CD4-positive, alpha-beta T cell treated with Interleukin-15 for 4 hours (primary cell): ENCODE data around the gene NAV2.

Experiments used
- DNase-seq: peaks from one replicate; pipeline ENCODE4 v3.0.0-alpha.2; 2020; ENCODE audit warnings: low spot score

NAV2 gene

DNA sequence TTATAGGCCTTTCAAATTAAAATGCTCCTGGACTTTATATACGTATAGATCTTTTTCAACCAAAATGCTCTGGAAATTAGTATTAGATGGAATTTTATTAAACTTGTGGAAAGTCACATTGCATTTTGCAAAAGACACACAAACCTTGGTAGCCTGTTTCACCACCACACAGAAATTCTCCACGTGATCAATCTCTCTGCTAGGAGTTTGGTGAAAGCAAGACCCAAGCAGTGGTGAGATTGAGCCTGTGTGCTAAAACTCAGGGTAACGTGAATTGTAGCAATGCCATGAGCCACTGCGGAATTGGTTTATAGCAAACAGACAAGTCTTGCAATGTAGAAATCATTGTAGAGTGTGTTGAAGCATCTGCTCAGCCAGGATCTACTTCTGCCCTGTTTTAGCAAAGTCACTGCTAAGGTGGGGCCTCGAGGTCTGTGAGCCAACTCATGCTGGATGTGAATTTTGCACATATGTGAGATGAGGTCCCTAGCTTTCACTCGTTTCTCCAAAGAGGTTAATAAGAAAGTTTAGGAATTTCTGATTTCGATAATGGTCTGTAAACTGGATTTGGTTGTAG, 262.9 kb downstream of the NAV2 start:
- DNase-seq, result no peak

DNA sequence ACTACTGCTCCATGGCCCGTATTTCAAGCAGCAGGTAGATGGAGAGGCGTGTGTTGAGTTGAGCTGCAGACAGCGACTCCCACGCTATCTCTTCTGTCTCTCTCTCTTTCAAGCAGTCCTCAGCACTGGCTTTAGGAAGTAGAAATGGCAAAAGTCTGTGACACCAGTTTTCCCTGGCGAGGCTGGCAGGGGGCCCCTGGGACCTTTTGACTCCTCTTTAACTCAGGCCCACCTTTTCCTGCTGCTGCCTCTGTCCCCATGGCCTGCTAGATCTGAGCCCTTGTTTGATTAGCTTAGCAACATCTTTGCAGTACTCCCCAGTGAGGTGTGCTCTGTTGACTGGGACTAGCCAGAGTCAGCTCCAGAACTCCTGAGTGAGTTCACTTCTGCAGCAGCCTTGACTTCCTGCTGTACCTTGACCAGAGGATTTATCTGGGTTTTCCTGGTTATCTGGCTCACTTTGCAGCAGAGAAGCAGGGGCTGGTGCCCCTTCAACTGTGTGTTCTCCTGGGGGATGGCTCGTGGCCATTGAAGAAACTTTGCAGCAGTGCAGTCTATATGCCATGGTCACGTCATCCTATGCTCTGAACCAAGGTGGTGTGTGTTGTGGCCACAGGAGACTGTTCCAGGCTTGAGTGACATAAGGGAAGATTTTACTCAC, 263.8 kb downstream of the NAV2 start:
- no peak for DNase-seq

DNA sequence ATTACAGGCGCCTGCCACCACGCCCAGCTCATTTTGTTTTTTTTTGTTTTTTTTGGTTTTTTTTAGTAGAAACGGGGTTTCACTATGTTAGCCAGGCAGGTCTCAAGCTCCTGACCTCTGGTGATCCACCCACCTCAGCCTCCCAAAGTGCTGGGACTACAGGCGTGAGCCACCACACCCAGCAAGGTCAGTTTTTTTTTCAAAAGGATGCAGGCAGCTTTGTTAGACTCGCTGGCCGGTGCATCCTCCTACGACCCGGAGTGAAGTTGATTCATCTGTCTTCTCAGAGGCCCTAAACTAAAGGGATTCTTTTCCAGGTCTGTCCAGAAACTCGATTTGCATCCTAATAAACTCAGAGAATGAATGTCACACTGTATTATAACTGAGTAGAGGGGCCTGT, 265.3 kb downstream of the NAV2 start:
- no peak for DNase-seq

DNA sequence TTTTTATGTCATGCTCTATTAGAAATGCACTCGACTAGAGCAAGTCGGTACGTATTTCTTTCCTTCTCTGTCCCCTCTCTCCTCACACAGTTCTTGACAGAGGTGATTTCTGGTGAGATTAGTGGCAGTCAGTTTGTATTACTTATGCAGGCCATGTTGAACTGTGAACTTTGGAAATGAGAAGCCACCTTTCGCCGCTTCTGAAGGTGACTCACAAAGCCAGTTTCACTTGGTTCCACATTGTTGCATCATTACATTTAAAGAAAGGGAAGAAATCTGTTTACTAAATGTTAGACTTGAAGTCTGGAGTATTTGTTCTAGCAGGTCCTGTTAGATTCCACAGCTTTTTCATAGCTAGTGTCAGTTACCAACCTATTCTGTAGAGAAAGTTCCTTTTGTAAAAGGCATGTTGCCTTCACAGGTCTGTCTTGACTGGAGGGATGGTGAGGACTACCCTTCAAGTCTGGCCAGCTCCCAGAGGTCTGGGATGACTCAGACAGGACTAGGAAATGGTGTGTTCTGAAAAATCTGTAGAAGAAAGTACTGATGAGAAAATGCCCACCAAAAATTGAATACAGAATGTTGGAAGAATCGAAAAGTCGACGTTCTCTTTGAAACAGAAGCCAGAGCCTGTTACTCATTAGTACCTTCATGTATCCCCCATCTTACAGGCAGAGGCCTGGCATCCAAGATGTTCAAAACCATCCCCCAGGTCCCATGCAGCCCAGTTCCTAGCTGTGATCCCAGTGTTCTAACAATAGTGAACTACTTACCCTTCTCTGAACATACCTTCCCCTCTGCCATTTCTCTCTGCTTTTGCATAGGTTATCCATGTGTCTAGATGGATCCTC, 266.3 kb downstream of the NAV2 start:
- DNase-seq, result no peak

DNA sequence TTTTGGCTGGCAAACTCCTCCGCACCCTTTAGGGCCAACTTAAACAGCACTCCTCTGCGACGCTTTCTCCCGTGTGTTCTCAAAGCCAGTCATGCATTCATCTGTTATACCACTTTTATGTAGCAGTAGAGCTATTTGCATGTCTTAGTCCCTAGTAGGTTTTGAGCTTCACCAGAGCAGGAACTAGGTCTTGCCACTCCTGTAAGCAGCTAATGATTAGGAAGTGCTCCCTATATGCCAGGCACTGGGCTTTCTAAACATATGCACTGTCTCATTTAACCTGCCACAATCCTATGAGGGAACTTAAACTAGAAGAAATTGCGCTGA, 266.8 kb downstream of the NAV2 start:
- DNase-seq, result no peak

DNA sequence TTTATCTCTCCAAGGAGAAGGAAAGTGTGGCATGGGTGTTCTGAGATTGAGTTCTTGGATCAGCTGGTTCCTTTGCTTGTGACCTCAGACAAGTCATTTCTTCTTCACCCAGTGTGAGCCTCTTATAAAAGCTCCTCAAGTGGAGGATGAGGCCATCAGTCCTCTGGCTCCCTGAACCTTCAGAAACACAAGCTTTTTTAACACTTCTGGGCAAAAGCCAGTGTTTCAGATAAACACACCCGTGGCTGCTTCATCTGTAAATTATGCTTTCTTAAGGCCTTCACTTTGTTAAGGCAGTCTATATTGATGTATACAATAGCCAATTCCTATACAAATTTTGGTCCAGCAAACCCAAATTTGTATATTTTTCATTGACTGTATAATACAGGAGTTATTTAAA, 267.8 kb downstream of the NAV2 start:
- no peak for DNase-seq

DNA sequence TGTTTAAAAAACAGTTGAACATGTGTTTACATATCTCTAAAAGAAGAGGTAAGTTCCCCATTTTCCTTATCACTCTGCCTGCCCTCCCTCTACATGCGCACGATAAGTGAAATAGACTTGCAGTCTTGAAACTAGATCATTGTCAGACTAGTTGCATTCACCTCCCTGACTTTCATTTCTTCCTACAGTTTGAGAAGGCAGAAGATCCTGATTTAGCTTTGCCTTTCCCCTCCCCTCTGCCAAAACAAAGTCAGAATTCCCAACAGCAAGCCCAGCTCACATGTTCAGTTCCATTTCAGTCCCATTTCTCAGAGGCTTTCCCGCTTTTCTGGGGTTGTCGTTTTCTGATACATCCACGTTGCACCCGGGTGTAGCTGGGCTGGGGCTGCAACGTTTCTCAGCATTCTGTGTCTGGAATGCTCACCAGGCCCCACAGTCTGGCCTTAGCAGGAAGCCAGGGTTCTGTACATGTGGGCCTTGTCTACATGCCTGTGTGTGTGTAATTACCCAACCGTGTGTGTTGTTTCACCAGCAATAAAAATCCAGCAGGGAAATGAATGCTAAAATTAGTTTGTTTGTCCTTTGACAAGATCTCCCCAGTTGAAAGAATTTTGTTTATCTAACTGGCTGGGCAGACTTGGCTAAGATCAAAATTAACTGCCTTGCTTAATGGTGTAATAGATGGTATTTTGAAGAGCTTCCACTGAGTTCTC, 268.5 kb downstream of the NAV2 start:
- no peak for DNase-seq

DNA sequence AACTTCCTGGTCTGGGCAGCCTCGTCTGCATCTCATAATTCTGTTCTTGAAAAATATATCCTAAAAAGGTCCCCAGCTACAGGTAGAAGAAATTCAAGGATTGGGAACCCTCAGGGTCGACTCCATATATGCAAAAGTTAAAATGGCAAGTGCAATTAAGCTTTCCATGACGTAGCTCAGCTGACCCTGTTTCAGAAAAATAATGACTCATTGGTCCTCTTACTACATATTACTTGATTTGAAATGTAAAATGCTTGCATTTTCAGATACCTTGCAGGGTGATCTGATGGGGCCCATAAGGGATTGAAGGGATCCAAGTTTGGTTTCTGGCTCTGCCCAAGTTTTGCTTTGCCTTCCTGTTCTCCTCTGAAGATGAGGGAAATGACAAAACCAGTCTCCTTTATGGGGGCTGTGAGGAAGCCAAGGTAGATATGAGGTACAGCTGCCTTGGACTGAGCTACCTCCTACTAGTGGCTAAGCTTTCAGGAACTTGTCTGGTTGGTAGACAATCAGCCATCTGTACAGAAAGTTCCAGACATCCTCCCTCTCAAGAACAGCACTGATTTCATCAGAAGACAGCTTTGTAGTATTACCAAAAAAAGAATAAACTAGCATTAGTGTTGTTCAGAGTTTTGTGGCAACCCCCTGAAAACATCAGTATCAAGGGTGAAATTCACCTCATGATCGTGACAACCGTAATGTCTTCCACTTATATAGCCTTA, 270.3 kb downstream of the NAV2 start:
- no peak for DNase-seq

DNA sequence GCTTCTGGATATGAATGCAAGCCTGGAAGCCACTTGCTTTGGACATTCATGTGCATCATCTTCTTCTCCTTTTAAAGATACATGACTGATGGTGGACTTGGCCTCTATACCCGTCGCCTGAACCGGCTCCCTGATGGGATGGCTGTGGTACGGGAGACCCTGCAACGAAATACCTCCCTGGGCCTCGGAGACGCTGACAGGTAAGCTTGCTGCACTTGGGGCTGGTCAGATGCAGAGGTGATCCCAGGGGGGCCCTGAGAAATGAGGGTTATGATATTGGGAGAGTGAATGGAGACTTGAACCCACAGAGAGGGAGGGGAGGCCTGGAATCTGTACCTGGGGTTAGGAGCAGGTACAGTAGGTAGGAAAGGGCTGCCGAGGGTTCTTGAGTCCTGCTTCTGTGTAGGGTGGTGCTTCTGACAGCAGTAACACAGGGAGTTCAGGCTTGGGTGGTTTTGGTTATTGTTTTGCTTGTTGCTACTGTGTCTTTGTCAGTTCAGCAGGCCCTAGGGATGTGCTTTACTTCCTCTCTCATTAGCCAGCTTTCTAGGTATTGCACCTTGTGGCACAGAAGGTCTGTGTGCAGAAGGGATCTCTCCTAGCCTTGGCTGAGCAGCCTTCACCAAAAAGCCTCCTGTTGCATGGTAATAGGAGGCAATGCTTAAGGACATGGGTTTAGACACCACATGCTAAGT, 271.6 kb downstream of the NAV2 start:
- no peak for DNase-seq

DNA sequence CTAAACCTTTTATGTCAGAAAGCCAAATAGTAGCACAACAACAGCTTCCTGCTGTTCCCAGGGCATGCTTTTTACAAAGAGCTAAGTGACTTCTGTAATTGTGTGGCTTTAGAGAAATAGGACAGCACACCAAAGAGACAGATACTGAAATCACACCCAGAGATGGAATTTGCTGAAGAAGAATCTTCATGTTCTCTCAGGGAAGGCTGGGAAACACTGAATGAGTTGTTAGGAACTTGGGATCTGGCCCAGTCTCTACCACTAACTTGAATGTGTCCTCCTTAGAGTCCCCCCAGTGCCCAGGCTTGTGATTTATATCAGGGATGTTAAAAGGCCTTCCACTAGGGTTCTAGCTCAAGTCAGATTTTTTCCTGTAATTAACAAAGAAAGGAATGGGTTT, 272.5 kb downstream of the NAV2 start:
- no peak for DNase-seq

DNA sequence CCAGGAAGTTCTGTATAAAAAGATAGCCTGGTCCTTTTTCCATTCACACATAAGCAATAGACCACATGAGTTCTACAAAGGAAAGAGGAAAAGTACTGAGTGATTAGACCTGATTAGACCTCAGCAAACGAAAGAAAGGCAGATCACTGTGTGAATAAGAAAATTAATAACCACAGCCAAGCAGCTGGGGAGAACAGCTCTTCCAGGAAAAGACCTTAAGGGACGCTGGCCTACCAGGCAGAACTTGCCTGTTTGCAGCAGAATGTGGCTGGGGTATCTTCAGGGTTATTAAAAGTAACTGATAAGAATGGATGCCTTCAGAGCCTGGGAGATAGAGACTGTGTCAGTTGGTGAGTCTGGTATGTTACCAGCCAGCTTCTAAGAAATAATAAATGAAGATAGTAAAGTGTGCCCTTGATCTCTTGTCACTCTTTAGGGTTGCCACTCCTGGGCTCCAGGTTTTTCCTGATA, 274.7 kb downstream of the NAV2 start:
- DNase-seq, result no peak

DNA sequence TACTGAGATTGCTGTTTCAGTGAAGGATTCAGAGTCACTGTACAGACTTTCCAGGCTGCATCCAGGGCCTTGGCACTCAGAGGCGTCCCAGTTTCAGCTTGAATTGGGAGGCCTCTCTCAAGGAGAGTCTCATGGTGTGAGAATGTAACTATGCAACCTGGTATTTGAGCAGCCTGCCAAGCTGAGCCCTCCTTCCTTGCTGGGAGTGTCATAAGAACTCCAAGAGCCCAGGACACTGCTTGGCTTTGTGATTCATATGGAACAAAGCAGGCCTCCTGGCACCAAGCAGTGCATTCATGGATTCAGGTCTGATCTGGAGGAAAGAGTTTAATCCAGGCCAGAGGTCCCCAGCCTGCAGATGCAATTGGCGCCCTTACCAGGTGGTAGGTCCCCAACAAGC, 276.0 kb downstream of the NAV2 start:
- DNase-seq, result no peak

DNA sequence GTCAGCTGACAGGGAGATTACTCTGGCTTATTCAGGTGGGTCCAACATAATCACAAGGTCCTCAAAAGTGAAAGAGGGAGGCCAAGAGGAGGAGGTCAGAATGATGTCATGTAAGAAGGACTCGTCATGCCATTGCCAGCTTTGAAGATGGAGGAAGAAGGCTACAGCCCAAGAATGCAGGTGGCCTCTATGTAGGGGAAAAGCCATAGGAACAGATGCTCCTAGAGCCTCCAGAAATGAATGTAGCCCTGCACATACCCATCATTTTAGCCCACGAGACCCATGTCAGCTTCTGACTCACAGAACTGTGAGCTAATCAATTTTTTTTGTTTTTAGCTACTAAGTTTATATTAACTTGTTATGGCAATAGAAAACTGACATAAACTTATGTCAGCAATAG, 276.6 kb downstream of the NAV2 start:
- DNase-seq, result no peak

DNA sequence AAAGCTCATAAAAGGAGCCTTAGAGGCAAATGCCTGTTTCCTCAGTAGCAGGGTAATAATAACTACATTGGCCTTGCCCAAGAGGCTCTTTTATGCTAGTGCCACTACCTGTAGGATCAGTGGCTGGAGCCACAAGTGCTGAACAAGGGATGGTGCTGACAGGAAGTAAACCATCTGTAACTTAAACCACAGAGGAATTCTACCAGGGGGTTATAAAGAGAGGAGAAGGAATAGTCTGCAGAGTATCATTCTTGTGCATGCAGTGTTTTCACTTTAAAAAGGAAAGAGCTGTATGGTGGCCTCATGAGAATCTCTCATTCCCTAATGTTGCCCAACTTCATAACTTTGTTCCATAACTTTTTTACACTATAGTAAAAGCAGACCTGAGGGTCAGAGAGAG, 279.5 kb downstream of the NAV2 start:
- DNase-seq, result no peak

DNA sequence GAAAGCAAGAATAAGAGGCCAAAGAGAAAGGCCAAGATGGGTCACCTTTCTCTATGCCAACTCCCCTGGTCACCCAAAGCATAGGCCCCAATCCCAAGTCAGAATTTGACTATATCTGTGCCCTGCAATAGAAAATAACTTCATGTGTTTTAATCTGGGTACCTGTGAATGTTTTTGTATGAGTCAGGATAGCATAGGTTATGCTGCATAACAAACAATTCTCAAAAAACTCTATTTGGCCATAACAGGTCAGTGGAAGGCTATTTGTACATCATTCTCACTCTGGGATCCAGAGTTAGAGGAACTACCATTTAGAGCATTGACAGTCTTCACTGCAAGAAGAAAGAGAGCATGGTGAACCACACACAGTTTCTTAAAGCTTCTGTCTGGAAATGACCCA, 280.4 kb downstream of the NAV2 start:
- DNase-seq, result no peak

DNA sequence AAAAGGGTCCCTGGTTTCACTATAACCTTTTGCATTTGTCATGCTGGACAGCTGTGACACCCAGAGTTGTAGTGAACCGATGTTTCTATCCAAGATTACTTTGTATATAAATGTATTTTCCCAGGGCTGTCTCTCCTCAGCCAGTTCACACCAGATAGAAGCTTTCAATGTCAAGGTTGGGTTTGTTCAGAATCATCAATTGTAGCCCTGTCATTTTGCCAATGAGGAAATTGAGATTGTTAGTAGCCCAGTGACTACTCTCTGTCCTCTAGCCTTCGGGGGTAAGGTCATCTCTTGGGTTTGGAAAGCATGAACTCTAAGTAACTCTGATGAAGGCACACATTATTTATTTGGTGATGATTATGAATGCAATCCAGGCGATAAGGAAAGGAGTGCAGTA, 282.0 kb downstream of the NAV2 start:
- no peak for DNase-seq

DNA sequence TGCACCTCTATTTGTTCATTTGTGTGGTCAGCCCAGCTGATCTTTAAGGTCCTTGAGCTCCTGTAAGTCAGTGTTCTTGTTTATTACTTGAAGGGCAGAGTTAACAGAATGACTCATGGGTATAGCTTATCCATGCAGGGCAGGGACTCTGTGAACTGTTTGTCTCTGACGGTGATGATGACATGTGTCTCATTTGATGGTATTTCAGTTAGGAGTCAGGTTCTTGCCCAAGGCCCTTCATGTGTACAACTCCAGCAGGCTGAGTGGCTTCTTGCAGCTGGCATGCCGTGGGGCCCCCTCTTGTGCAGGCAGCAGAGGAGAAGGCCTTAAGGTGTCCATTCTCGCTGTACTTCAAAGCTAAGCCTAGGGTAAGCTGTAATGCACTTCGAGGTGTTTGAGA, 282.5 kb downstream of the NAV2 start:
- DNase-seq, result no peak

DNA sequence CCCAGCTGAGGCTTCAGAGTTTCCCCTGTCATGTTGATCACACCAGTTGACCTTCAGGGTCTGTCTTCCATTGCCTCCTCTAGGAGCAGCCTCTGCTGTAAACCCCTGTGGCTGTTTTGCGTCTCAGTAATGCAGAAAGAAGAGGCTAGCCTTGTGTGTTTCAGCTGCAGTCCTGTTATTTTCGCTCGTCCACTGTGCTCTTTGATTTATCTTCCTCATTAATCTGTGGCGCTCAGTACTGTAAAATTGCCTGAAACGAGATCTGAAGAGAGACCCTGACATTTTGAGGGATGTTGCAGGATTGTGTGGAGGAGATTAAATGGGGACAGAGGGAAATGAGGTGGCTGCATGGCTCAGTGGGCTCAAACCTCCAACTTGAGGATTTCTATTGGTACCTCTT, 283.9 kb downstream of the NAV2 start:
- DNase-seq, result no peak

DNA sequence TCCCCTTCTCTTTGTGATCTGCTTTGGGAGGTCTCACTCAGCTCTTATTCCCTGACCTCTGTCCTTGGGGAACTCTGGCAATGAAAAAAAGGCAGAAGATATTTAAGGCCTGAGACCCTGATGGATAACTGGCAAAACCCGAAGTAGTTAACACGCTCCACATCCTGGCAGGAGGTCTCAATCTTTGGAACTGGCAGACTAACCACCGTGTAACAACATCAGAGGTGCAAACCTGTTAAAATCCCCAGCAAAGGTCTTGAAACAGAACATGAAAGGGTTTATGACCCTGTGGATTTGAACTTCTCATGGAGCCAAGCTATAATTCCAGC, 287.3 kb downstream of the NAV2 start:
- no peak for DNase-seq

DNA sequence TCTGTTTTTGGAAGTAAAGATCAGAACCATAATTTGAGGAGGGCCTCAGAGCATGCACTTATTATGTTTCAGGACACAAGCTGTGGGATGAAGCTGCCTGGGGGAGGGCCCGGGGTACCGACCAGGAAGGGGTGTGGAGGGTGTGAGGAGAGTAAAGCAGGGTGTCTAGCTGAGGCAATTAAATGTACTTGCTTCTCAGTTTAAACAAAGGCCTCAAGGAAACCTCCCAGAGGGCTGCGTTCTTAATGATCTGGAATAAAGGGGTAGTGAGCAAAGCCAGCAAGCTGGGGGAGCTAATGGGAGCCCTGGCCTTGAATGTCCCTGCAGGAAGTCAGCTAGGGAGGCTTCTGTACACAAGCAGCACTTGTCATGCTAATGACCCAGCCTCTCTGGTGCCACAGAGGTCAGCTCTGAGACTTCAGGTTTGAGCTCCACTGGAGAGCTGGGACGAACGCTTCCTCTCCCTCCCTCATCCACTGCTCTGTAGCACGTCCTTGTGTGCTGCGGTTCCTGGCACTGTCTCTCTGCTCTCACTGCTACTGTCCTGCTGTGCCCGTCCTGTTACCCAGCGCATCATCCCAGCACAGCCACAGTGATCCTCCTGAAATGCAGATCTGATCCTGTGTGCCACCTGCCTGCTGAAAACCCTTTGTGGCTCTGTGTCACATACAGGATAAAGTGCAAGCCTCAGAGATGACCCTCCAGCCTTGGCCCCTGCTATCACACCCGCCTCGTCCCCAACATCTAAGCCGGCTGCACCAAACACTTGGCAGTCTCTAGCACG, 287.9 kb downstream of the NAV2 start:
- no peak for DNase-seq
